Astrocyte of the hippocampus (primary cell): ENCODE results near the gene TXNDC9.
A peak's percentile ranks its signal among the peaks of the same experiment; 100 is the strongest.
"Not testable (repeated sequence)": the region's sequence is repeated elsewhere in the genome, so short reads cannot be mapped to it uniquely, and the experiment has no call there.

ENCODE experiments used
- DNase-seq: peaks from one replicate; pipeline ENCODE4 v3.0.0; 2011; ENCODE audit warnings: low read depth, low spot score

Gene TXNDC9

DNA sequence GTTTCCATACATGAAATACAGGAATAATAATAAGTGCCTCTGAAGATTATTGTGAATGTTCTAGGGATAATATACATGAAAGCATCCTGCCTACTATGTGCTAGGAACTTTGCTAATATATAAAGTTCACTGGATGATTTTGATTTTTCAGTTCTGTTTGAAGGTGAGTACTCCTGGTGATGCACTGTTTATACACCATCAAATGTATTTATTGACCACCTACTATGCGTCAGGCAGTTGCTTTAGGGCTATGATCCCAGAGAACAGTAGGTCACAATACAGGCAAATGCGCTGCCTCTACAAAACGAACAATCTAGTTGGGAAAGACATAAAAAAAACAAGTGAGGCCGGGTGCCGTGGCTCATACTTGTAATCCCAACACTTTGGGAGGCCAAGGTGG lies 10.7 kb downstream of the TXNDC9 start:
- no peak for DNase-seq

DNA sequence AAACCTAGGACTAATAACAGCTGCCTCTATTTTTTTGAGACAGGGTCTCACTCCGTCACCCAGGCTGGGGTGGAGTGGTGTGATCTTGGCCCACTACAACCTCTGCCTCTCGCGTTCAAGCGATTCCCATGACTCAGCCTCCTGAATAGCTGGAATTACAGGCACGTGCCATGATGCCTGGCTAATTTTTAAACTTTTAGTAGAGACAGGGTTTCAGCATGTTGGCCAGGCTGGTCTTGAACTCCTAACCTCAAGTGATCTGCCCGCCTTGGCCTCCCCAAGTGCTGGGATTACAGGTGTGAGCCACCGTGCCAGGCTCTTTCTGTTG lies 18.3 kb downstream of the TXNDC9 start:
- not testable (repeated sequence) for DNase-seq

DNA sequence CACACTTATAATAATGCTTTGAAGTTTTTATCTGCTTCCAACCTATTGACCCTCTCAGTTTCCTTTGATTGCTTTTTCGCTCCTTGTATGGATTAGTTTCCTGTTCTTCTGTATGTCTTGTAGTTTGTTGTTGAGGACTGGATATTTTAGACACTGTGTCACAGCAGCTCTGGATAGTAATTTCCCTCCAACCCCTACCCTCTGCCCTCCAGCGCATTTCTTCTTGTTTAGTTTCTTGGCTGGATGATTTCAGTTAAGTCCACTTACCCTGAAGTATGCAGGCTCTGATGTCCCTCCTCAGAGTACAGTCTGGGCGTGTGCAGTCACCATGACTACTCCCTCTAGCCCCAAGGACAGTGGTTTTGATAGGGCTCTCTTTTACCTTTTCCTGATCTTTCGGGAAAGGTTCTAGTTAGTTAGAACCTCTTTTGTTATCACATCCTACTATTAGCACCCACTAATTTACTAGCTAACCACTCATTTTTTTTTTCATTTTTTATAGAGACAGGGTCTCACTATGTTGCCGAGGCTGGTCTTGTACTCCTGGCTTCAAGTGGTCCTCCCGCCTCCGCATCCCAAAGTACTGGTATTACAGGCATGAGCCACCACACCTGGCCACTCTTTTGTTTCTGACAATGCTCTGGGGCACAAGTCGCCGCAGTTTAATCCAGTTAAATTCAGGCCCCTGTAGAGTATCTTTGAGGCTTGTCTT lies 18.8 kb downstream of the TXNDC9 start:
- no peak for DNase-seq

DNA sequence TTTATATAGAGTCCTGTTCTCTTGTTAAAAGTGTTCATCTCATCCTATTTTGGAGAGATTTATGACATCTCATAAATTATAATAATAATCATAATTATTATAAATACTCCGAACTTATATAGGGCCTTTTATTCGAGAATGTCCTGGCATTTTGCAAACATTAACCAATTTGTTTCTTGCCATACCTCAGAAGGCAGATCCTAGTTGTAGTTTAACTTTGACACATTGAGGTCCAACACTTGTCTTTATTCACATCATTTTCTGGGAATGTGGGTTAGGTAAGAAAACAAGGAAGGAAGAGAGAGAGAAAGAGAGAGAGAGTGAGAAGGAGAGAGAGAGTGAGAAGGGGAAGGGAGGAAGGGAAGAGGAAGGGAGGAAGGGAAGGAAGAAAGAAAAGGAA lies 35.0 kb downstream of the TXNDC9 start, which contains the start of gene LYG1:
LYG1 (minus strand) TSS at position 101 of the 400 bp plus-strand sequence. CDS start 5,527 bp downstream, outside the sequence.
- not testable (repeated sequence) for DNase-seq

DNA sequence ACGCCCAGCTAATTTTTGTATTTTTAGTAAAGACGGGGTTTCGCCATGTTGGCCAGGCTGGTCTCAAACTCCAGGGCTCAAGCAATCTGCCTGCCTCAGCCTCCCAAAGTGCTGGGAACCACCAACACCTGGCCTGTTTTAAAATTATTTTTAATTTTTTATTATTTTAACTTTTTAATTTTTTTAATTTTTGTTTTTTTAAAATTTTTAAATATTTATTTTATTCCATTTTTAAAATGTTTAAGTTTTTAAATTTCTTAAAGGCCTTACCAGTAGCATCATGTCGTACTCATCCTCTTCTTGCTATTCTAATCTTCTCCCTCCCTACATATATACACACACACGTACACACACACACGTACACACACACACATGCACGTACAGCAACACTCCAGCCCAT lies 36.6 kb downstream of the TXNDC9 start:
- DNase-seq, result no peak

DNA sequence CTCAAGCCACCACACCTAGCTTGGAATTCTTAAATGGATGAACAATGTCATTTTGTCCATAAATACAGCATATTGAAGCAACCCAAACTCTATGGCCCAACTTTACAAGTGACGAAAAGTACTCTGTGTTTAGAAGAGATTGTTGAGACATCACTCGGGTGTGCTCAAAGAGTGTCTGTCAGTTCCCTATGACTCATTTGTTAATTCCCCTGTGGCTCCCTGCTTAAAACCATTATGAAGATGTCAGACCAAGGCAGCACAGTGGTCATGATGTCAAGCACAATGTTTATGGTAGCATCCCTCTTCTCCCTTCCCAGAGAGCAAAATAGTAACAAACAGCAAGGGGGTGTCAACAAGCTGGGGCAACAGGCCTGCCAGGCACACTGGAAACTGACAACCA lies 38.1 kb downstream of the TXNDC9 start:
- no peak for DNase-seq

DNA sequence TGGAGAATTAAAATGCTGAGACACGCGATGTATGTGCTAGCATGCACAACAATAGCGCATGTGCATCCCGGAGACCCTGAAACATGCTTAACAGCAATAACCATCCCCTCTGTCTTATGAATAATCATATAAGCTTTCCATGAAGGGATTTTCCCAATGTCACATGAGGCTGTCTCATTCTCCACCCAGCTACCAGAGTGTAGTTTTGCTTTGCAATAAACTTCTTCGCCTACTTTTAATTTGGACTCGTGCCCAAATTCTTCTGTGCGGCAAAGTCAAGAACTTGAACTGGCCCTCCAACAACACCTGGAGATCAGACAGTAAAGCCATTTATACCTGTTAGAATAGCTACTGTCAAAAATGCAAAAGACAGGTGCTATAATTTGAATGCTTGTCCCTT lies 50.6 kb downstream of the TXNDC9 start:
- no peak for DNase-seq

DNA sequence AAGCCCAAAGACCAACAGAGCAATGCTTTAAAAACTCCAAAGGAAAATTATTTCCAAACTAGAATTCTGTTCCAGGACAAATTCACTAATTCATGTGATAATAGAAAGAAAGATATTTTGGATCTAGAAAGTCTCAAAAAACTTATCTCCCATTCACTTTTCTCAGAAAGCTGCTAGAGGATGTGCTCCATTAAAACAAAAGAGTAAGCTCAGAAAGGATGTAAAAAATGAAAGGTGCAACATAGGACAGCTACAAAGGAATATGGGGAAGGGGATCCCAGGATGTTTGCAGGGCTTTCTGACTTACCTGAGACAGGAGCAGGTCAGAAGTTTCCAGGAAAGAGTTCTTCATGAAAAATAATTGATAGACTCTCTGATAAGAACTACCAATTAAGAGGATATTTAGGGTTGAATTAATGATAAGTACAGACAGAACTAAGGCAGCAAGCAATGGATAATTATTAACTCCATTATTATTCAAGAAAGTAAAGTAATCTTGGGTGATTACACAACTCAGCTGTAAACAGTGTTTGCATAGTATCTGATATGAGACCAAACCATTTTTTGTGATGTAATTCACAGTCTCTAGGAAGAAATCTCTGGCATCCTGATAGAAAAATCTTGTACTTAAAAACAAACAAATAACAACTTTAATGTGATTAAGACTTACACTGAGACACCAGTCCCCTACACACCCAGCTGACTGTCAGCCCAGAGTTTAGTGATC lies 56.0 kb downstream of the TXNDC9 start:
- DNase-seq, result no peak

DNA sequence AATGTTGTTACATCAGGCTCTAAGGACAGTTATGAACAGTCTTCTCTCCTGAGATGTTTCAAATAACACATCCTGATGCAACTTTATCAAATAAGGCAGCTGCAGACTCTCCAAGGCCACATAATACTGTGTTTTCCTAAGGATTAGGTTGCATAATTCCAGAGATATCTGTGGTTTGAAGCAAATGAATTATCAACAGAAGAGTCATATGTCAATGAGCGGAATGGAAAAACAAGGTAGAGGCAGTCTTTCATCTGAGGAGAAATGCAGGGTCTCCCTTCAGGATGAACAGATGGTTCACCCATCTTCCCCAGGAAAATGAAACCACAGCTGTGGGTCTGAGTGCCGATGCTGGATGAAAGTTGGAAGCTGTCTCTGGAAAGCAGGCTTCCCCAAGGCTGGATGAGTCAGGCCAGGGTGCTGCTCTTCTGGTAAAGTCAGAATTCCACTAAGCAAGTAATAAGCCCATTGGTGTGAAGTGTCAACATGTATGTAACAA lies 57.3 kb downstream of the TXNDC9 start:
- DNase-seq, result peak; percentile 84

DNA sequence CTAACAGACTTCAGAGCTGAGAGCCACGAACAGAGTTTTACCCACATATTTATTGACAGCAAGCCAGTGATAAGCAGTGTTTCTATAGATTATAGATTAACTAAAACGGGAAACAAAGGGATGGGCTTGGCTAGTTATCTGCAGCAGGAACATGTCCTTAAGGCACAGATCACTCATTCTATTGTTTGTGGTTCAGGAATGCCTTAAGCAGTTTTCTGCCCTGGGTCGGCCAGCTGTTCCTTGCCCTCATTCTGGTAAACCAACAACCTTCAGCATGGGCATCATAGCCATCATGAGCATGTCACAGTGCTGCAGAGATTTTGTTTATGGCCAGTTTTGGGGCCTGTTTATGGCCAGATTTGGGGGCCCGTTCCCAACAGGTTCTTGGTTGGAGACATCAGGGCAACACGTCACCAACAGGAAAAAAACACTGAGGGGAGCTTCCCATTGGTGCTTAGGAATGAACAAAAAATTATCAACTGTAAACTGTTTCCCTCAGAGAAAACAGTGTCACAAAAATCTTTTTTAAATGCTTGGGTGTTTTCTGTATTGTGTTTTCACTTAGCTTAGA lies 57.9 kb downstream of the TXNDC9 start:
- DNase-seq, result not testable (repeated sequence)

DNA sequence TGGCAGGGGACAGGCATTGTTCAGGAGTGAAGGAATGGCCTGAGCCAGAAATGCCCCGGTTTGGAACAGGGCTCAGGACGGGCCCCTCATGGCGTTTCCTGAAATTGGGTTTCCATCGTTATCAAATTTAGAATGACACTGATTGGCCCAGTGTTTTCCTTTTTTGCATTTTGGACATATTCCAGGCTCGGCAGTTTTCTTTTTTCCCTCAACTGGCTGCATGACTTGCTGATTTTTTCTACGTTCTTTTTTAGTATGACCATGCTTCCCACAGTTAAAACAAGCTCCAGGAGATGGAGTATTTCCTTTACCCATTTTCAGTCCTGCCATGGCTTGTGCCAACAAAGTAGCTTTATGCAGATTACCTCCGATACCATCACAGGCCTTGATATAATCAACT lies 60.3 kb downstream of the TXNDC9 start:
- peak; percentile 11 for DNase-seq
